Measurements from ENCODE around the gene BTAF1.

Gene BTAF1

GRCh38 chr10:92062273-92062672 is 138.7 kb downstream of the BTAF1 start:
- no peak for DNase-seq

GRCh38 chr10:92064506-92064905 is 140.9 kb downstream of the BTAF1 start:
- DNase-seq, result peak; percentile 36

DNA sequence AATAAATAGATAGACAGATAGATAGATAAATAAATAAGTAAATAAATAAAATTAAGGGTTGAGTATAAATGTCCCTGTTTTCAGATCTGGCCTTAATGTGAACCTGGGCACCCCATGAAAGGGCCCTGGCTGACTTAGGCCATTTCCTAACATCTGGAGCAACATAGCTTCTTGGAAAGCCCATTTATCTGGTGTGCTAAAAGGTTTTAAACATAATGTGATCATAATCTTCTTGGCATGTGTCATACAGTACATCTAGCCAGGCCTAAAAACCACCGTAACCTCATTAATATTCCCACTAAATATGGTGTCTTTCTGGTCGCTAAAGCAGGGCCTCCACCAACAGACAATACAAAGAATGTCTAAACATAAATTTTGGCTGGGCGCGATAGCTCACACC is 142.8 kb downstream of the BTAF1 start:
- no peak for DNase-seq

DNA sequence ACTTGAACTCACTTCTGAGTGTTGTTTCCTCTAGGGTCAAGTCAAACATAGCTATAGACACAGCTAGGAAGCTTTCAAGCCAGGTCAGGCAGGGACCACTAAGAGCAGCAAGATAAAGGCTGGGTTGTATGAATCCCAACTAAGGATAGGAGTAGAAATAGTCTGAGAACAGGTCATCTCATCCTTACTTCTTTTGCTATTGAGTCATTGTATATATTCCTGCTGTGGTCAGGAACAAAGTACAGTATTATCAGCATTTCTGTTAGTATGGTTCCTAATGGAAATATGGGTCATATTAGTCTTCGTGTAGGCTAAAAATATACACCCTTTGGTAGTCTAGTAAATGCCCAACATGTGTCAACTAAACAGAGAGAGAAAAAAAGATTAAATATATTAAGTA is 145.3 kb downstream of the BTAF1 start:
- DNase-seq, result peak; percentile 54

DNA sequence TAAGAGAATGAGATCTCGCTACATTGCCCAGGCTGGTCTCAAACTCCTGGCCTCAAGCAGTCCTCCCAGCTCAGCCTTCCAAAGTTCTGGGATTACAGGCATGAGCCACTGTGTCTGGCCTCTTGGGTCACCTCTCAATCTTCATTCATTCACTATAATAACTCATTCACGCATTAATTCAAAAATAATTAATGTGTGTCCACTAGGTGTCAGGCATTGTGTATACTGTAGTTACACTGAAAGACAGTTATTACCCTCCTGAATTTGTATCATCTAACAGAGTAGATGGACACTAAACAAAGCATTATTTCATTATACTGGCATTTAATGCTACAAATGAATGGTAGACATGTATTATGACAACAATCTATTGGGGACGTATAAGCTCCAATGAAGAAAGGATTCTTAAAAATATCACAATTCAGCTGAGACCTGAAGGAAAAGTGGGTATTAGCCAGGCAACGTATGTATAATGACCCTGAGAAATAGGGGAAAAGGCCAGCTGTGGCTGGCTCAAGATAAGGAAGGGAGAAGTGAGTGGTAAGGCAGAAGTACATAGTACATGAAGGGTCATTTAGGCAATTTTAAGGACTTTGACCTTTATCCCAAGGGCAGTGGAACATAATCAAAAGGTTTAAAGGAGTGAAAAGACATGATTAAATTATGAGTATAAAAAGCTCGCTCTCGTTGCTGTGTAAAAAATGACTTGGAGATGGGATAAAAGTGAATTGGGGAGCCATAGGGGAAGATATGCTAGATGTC is 150.7 kb downstream of the BTAF1 start:
- no peak for DNase-seq

GRCh38 chr10:92075829-92076228 is 152.3 kb downstream of the BTAF1 start:
- no peak for DNase-seq

- DNase-seq, result no peak
Measured at GRCh38 chr10:92076722-92077121, 153.2 kb downstream of the BTAF1 start.

- DNase-seq, result no peak
Measured at GRCh38 chr10:92079003-92079402, 155.4 kb downstream of the BTAF1 start.
